Muscle layer of colon (tissue), 2 donors: ENCODE results near the gene ZNF616.

Experiments used
- H3K27ac ChIP-seq: one replicate; pipeline ENCODE4 v1.7.0; 2013; ENCODE audit warnings: low read depth, mild to moderate bottlenecking, low read length, moderate library complexity
- H3K27me3 ChIP-seq, 2 donors: one replicate each; pipeline ENCODE4 v1.7.0; 2013; ENCODE audit warnings: low read length in 2 of 2, mild to moderate bottlenecking in 2 of 2; ENCODE audit not compliant: insufficient read depth in 2 of 2, control insufficient read depth in 1 of 2
- H3K36me3 ChIP-seq: one replicate; pipeline ENCODE4 v1.7.0; 2013; ENCODE audit warnings: mild to moderate bottlenecking, low read length; ENCODE audit not compliant: insufficient read depth
- H3K4me1 ChIP-seq: one replicate; pipeline ENCODE4 v1.7.0; 2013; ENCODE audit warnings: mild to moderate bottlenecking, low read length; ENCODE audit not compliant: insufficient read depth
- H3K4me3 ChIP-seq, 2 donors: one replicate each; pipeline ENCODE4 v1.7.0; 2013; ENCODE audit warnings: low read length in 2 of 2, low read depth in 1 of 2, mild to moderate bottlenecking in 1 of 2, moderate library complexity in 1 of 2
- H3K9ac ChIP-seq: one replicate; pipeline ENCODE4 v1.7.0; 2013; ENCODE audit warnings: low read length
- H3K9me3 ChIP-seq: one replicate; pipeline ENCODE4 v1.7.0; 2013; ENCODE audit warnings: mild to moderate bottlenecking, low read length
- donor health status: abdominal sarcoma.
- donor health status: Adenocarcinoma of cecum.

Gene ZNF616

DNA sequence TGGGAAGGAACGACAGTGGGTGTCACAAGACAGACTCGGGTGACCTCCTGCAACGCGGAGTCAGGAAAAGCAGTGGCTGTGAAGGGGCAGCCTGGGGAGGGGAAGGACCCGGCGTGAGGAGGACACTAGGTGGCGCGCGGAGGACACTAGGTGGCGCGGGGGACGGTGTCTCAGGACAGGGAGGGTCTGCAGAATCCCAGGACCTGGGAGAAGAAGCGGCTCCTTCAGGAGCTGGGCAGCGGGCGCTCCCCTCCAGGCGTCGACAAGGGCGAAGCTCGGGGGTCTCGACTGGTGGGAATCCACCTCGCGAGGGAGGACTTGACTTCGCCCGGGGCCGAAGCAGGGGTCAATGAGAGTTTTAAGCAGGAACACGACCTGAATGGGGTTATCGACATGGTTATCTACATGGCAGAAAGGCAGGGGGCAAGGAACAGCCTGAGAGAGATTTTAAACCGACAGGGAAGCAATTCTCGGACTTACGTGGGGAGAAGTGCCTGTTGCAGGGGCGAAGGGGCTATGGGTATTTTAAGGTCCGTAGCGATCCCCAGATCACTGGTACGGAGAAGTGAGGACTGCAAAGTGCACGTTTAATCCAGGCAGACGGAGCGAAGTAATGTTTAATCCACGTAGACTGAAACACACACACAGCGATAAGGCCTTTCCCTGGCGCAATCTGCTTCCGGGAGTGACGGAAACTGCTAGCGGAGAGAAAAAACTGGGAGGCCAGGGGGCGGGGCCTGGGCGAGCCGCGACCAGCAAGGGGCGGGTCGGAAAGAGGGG, at the start of gene ZNF616:
Gene ZNF616 (minus strand): TSS at position 687 of the 780 bp plus-strand sequence. CDS start 9,426 bp downstream, outside the sequence.
- Histone ChIP-seq H3K27me3 (no peaks in the 10 kb centered on the region), H3K4me1 (peaks cover 17% of the 10 kb centered on the region), H3K27ac (peak within 1 kb of the TSS; percentile 92), H3K4me3 (peak within 1 kb of the TSS; percentile 96 to 98), H3K9me3 (no peaks in the 10 kb centered on the region), H3K36me3 (no peaks in the 10 kb centered on the region), H3K9ac (peak within 1 kb of the TSS; percentile 85)

DNA sequence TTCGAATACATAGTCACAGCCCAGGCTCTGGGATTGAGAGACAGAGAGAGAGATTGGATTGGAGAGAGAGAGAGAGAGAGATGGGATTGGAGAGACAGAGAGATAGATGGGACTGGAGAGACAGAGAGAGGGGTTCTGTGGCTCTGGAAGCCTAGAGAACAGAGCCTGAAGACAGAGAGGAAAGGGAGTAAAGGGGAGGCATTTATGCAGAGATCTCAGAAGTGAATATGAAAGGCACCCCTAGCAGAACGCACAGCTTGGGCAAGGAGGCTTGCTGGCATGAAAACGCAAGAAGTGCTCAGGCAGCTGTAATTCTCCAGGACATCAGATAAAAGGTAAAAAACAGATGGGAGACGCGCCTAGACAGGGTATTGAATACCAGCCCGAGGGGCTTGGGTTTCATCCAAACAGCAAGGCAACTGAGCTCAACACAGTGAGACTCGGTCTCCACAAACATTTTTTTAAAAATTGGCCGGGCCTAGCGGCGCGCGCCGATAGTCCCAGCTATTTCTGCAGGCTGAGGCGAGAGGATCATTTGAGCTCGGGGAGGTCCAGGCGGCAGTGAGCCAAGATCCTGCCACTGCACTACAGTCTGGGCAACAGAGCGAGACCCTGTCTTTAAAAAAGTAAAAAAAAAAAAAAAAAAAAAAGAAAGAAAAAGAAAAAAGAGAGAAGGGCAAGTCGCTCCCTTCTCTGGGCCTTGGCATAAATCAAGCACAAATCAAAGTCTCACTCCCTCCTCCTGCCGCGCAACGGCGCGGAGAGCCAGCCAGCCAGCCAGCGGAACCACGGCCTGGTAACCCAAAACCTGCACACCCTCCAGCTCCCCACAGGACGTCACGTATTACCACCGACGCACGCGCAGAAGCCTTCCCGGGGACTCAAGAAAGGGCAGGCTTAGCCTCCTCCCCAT, 49.3 kb upstream of the ZNF616 start:
- no peaks in the 10 kb centered on the region for H3K36me3 ChIP-seq
- H3K27me3 ChIP-seq, result no peaks in the 10 kb centered on the region
- peak overlapping the region; percentile 12 to 64 for H3K4me3 ChIP-seq
- H3K9ac ChIP-seq, result peak overlapping the region; percentile 34
- peak overlapping the region; percentile 85 for H3K27ac ChIP-seq
- peaks cover 34% of the 10 kb centered on the region for H3K4me1 ChIP-seq
- no peaks in the 10 kb centered on the region for H3K9me3 ChIP-seq

DNA sequence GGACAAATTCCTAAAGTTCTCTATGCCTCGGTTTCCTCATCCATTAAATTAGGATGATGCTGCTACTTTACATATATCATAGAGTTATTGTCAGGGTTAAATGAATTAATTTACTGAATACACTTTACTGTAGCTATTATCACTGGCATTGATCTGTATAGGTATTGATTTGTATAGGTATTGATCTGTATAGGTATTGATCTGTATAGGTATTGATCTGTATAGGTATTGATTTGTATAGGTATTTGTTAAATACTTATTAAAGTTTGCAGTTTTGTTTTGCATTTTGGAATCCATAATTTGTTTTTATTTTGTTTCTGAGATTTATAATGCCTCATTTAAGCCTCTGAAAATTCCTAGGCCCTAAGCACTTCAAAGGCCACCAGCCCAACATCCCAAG, 47.7 kb upstream of the ZNF616 start:
- H3K27ac ChIP-seq, result no peak overlapping the region
- no peaks in the 10 kb centered on the region for H3K27me3 ChIP-seq
- H3K36me3 ChIP-seq, result no peaks in the 10 kb centered on the region
- H3K4me3 ChIP-seq, result no peak overlapping the region
- no peak overlapping the region for H3K9ac ChIP-seq
- H3K9me3 ChIP-seq, result no peaks in the 10 kb centered on the region
- H3K4me1 ChIP-seq, result peaks cover 24% of the 10 kb centered on the region

DNA sequence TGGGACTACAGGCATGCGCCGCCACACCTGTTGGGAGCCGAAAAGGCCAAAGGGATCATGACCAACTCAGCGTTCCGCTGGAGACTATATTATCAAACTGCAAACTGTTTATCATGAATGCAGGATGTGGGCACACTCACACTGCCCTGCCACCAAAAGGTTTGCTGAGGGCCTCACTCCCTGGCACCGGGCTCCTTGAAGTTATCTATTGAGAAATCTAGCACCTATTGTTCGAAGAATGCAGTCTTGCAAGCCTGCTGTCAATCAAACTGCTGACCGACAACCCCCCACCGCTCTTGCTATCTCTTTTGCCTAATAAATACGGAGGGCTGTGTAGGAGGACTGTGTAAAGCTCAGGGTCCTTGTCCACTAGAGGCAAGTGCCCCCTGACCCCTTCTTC, 36.8 kb upstream of the ZNF616 start:
- Histone ChIP-seq H3K27me3 (no peaks in the 10 kb centered on the region), H3K4me3 (no peak overlapping the region), H3K9me3 (no peaks in the 10 kb centered on the region), H3K36me3 (no peaks in the 10 kb centered on the region), H3K27ac (no peak overlapping the region), H3K9ac (no peak overlapping the region), H3K4me1 (peaks cover 6% of the 10 kb centered on the region)

DNA sequence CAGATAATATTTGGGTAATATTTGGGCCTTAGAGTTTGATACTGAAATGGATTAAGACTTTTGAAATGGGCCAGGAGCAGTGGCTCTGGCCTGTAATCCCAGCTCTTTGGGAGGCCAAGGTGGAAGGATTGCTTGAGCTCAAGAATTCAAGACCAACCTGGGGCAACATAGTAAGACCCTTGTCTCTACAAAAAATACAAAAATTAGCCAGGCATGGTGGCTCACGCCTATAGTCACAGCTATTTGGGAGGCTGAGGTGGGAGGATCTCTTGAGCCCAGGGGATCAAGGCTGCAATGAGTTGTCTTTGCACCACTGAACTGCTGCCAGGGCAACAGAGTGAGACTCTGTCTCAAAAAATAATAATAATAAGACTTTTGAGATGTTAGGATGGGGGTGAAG, 32.6 kb upstream of the ZNF616 start:
- peaks cover 9% of the 10 kb centered on the region for H3K36me3 ChIP-seq
- H3K27me3 ChIP-seq, result no peaks in the 10 kb centered on the region
- no peak overlapping the region for H3K27ac ChIP-seq
- H3K4me1 ChIP-seq, result peaks cover 15% of the 10 kb centered on the region
- H3K4me3 ChIP-seq, result peak overlapping the region in 1 of 2 donors; percentile 92
- H3K9me3 ChIP-seq, result no peaks in the 10 kb centered on the region
- no peak overlapping the region for H3K9ac ChIP-seq

DNA sequence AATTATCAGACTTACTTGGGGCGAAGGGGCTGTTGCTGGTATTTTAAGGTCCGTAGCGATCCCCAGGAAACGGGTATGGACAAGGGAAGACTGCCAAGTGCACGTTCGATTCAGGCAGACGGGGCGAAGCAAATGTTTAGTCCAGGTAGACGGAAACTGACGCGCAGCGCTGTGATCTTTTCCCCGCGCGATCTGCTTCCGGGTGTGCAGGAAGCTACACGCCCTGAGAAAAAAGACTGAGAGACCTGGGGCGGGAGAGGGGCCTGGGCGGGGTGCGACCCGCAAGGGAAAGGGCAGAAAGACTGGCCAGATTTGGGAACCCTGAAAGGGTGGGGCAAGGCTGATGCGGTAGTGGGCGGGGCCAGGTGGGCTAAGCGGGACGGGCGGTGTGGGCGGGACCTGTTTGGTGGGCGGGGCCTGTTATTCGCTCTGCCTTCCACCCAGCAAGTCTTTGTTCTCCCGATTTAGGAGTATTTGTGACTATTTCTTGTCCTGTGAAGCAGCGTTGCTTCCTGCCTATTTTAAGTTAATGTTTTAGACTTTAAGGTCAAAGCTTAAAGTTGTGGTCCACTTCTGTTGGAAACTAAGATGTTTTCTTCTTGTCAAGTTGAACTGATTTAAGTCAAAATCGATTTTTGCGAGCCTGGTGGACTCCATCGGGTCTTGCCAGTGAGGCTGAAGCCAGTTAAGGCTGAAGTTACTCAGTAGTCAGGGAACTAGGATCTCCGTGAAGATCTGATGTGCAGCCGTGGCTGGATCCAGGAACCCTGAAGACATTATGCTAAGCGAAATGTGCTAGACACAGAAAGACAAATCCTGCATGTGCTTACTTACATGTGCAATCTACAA, 31.8 kb upstream of the ZNF616 start, which contains the start of gene ZNF836:
Gene ZNF836 (minus strand): TSS at position 301 of the 849 bp plus-strand sequence. CDS start 3,549 bp downstream, outside the sequence.
- Histone ChIP-seq H3K4me3 (peak within 1 kb of the TSS; percentile 84 to 92), H3K27ac (peak within 1 kb of the TSS; percentile 85), H3K36me3 (peaks cover 14% of the 10 kb centered on the region), H3K27me3 (no peaks in the 10 kb centered on the region), H3K4me1 (peaks cover 15% of the 10 kb centered on the region), H3K9ac (peak within 1 kb of the TSS; percentile 86), H3K9me3 (no peaks in the 10 kb centered on the region)

DNA sequence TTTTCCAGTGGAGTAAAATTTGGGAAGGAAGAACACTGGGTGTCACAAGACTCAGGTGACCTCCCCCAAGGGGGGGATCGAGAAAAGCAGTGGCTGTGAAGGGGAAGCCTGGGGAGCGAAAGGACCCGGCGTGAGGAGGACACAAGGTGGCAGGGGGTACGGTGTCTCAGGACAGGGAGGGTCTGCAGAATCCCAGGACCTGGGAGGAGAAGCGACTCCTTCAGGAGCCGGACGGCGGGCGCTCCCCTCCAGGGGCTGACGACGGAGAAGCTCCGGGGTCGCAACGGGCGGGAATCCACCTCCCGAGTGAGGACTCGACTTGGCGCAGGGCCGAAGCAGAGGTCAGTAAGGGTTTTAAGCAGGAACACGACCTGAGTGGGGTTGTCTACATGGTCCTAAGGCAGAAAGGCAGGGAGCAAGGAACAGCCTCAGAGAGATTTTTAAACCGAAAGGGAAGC, 31.2 kb upstream of the ZNF616 start:
- H3K4me1 ChIP-seq, result peaks cover 15% of the 10 kb centered on the region
- no peaks in the 10 kb centered on the region for H3K27me3 ChIP-seq
- H3K9ac ChIP-seq, result peak overlapping the region; percentile 86
- peak overlapping the region; percentile 84 to 92 for H3K4me3 ChIP-seq
- no peaks in the 10 kb centered on the region for H3K9me3 ChIP-seq
- H3K36me3 ChIP-seq, result peaks cover 14% of the 10 kb centered on the region
- peak overlapping the region; percentile 85 for H3K27ac ChIP-seq

DNA sequence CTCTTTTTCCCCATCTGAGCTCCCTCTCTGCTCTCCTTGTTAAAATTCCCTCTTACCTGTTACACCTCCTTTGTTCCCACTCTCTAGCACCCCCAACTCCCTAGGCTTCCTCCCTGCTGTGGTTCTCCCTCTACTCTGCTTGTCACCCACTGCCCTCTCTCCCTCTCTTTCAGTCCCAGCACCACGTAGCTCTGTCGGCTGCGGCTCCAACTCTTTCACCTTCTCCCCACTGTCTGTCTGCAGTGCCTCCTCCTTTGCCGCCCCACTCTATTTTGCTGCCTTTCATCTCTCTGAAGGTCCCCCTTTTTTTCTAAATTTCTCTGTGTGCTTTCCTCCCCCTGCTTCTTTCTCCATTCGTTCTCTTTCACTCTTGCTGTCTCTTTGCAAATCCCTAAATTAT, 30.6 kb upstream of the ZNF616 start:
- Histone ChIP-seq H3K36me3 (peaks cover 17% of the 10 kb centered on the region), H3K27ac (no peak overlapping the region)

DNA sequence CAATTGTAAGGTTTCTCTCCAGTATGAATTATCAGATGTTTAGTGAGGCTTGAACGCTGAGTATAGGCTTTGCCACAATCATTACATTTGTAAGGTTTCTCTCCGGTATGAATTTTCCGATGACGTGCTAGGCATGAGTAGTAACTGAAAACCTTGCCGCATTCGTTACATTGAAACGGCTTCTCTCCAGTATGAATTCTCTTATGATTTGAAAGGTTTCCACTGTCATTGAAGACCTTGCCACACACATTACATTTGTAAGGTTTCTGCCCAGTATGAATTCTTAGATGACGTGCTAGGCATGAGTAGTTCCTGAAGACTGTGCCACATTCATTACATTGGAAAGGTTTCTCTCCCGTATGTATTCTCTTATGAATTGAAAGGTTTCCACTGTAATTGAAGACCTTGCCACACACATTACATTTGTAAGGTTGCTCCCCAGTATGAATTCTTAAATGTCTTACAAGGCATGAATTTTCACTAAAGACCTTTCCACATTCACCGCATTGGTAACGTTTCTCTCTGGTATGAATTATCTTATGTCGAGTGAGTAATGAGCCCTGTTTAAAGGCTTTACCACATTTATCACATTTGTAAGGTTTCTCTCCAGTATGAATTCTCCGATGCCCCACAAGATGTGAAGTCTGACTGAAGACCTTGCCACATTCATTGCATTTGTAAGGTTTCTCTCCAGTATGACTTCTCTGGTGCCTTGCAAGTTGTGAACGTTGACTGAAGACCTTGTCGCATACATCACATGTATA, 16.0 kb upstream of the ZNF616 start:
- H3K4me1 ChIP-seq, result no peaks in the 10 kb centered on the region
- H3K36me3 ChIP-seq, result peaks cover 38% of the 10 kb centered on the region
- no peaks in the 10 kb centered on the region for H3K27me3 ChIP-seq
- no peak overlapping the region for H3K4me3 ChIP-seq
- H3K9me3 ChIP-seq, result peaks cover 9% of the 10 kb centered on the region
- no peak overlapping the region for H3K27ac ChIP-seq
- no peak overlapping the region for H3K9ac ChIP-seq

More for the DNA sequence above, 30.6 kb upstream of the ZNF616 start:
- peak overlapping the region; percentile 86 for H3K9ac ChIP-seq
- peak overlapping the region; percentile 84 to 92 for H3K4me3 ChIP-seq
- no peaks in the 10 kb centered on the region for H3K9me3 ChIP-seq
- H3K4me1 ChIP-seq, result peaks cover 15% of the 10 kb centered on the region
- no peaks in the 10 kb centered on the region for H3K27me3 ChIP-seq

DNA sequence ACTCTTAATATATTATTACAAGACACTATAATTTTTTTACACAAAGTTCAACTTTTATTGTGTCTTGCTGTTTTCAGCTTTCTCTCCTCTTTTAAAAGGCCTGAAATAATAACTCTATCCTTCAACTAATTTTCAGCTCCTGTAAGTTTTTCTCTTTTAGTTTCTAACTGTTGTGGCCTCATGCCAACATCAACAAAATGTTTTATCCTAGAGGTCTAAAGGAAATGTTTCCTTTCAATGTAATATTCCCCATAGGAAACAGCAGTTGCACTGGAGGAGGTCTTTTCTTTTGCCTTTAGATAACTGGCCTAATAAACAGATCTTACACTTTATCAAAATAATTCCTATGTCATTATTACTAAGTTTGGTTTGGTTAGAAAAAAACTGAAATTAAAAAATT, 8.5 kb upstream of the ZNF616 start:
- no peaks in the 10 kb centered on the region for H3K4me1 ChIP-seq
- H3K27ac ChIP-seq, result no peak overlapping the region
- H3K9ac ChIP-seq, result no peak overlapping the region
- no peaks in the 10 kb centered on the region for H3K36me3 ChIP-seq
- no peaks in the 10 kb centered on the region for H3K27me3 ChIP-seq
- no peak overlapping the region for H3K4me3 ChIP-seq
- no peaks in the 10 kb centered on the region for H3K9me3 ChIP-seq
